Activated CD4-positive, alpha-beta T cell treated with anti-CD3 and anti-CD28 coated beads for 36 hours (primary cell): Measurements from ENCODE around the gene CELF5. TPM values are rescaled to one million over a fixed set of nuclear protein-coding genes. Genes with fewer than 3 reads are reported as not detected.
"Not testable (repeated sequence)": the region's sequence is repeated elsewhere in the genome, so short reads cannot be mapped to it uniquely, and the experiment has no call there.

Experiments
- ATAC-seq: fragments of 200-7000 bp; cut with Tn5 transposase; one replicate; pipeline ENCODE4 v1.10.0; 2021; ENCODE audit warnings: mild to moderate bottlenecking, moderate library complexity
- CTCF ChIA-PET: fragments of 350-600 bp; sonication (Branson Sonifier 250); formaldehyde crosslinking; loops from one replicate; lab custom pipeline; 2021; ENCODE audit warnings: antibody characterized with exemption; lab: Charles Lee
- POLR2A ChIA-PET: fragments of 350-600 bp; sonication (Branson Sonifier 250); formaldehyde crosslinking; loops from one replicate; lab custom pipeline; 2021; ENCODE audit warnings: antibody characterized with exemption, inconsistent platforms; lab: Charles Lee
- DNase-seq: peaks from one replicate; pipeline ENCODE4 v3.0.0-alpha.2; 2020
- H3K27ac Mint-ChIP-seq: one replicate; pipeline ENCODE4 v1.8.0; 2021; ENCODE audit warnings: mixed read lengths
- H3K27me3 Mint-ChIP-seq: one replicate; pipeline ENCODE4 v1.8.0; 2021; ENCODE audit warnings: mixed read lengths
- H3K36me3 Mint-ChIP-seq: one replicate; pipeline ENCODE4 v1.8.0; 2021; ENCODE audit warnings: low read depth, mixed read lengths
- H3K4me1 Mint-ChIP-seq: one replicate; pipeline ENCODE4 v1.8.0; 2021; ENCODE audit warnings: mixed read lengths
- H3K4me3 Mint-ChIP-seq: one replicate; pipeline ENCODE4 v1.8.0; 2021; ENCODE audit warnings: mild to moderate bottlenecking, moderate library complexity, mixed read lengths
- H3K9me3 Mint-ChIP-seq: one replicate; pipeline ENCODE4 v1.8.0; 2021; ENCODE audit warnings: low read depth, mixed read lengths
- intact Hi-C, 2 experiments: fragments of 100-400 bp; cut with DNase I in 1 of 2; cut with micrococcal nuclease in 1 of 2; formaldehyde crosslinking; loops; one replicate each; pipeline versions ENCODE4 v1.14.2 to v1.15.1; 2022 to 2024; cut with DNase I, micrococcal nuclease
- total RNA-seq, 2 experiments: library from RNA; stranded (reverse); gene quantifications; one replicate each; pipeline ENCODE4 v1.2.3, GENCODE V29; 2021

CELF5 gene
- total RNA-seq, 2 experiments from 2014 or later: 0.18 to 0.21 TPM

- Mint-ChIP-seq H3K27ac (peak within 1 kb of the TSS; percentile 94), H3K36me3 (peaks cover 34% of the 10 kb centered on the region), H3K4me1 (peaks cover 55% of the 10 kb centered on the region), H3K4me3 (peak within 1 kb of the TSS; percentile 83), H3K27me3 (no peaks in the 10 kb centered on the region), H3K9me3 (no peaks in the 10 kb centered on the region)
- DNase-seq: peak; percentile 97
- ChIA-PET CTCF (interaction anchor here (0.6 to 0.7 kb wide), 2 partner anchors 234 to 462 kb away, joined by 3 read pairs; no protein-coding TSS in a partner anchor), POLR2A (no interaction called here)
- peak; percentile 86 for ATAC-seq
- intact Hi-C loops: loop anchor here (1.0 to 5.0 kb wide), 26 partner anchors 25 to 1142 kb away; partner anchors contain the start of genes EEF2 (in 1 of the 2), FZR1 (in 1 of the 2), GNA11 (in 1 of the 2) and HMG20B (in 1 of the 2)
These were observed 38.9 kb upstream of the CELF5 start, which contains the start of gene NCLN for GRCh38 chr19:3185461-3186159. Gene NCLN, plus strand, starts transcription at chr19:3185930. Its CDS starts 101 bp downstream, at chr19:3186031.

GRCh38 chr19:3186160-3186688, 38.2 kb upstream of the CELF5 start:
- ChIA-PET POLR2A (no interaction called here), CTCF (no interaction called here)
- Mint-ChIP-seq H3K4me1 (peaks cover 60% of the 10 kb centered on the region), H3K27ac (peak overlapping the region; percentile 72), H3K9me3 (no peaks in the 10 kb centered on the region), H3K4me3 (peak overlapping the region; percentile 83), H3K27me3 (no peaks in the 10 kb centered on the region), H3K36me3 (peaks cover 30% of the 10 kb centered on the region)
- no peak for ATAC-seq
- DNase-seq: peak; percentile 25
- intact Hi-C loops: loop anchor here (2.0 to 5.0 kb wide), 3 partner anchors 25 to 1141 kb away; no protein-coding TSS in a partner anchor

GRCh38 chr19:3186891-3187661, 37.4 kb upstream of the CELF5 start:
- Mint-ChIP-seq H3K4me3 (peak overlapping the region; percentile 83), H3K9me3 (no peaks in the 10 kb centered on the region), H3K27me3 (no peaks in the 10 kb centered on the region), H3K4me1 (peaks cover 54% of the 10 kb centered on the region), H3K36me3 (peaks cover 25% of the 10 kb centered on the region), H3K27ac (peak overlapping the region; percentile 72)
- ATAC-seq (no peak), DNase-seq (no peak)
- ChIA-PET CTCF (interaction anchor here (0.7 kb wide), 2 partner anchors 386 to 1183 kb away, joined by 3 read pairs; no protein-coding TSS in a partner anchor), POLR2A (no interaction called here)
- intact Hi-C loops: loop anchor here (2.0 to 5.0 kb wide), 3 partner anchors 24 to 1140 kb away; no protein-coding TSS in a partner anchor

- Mint-ChIP-seq H3K4me1 (peaks cover 51% of the 10 kb centered on the region), H3K27ac (no peak overlapping the region), H3K9me3 (no peaks in the 10 kb centered on the region), H3K27me3 (no peaks in the 10 kb centered on the region), H3K36me3 (peaks cover 20% of the 10 kb centered on the region), H3K4me3 (peak overlapping the region; percentile 83)
- intact Hi-C loops: loop anchor here (2.0 to 5.0 kb wide), 3 partner anchors 23 to 1139 kb away; no protein-coding TSS in a partner anchor
- no peak for DNase-seq
- POLR2A ChIA-PET: no interaction called here
- ATAC-seq: no peak
- CTCF ChIA-PET: interaction anchor here (0.6 to 1.4 kb wide), 4 partner anchors 12 to 315 kb away, joined by 3 to 5 read pairs (median 3); no protein-coding TSS in a partner anchor
These were observed 36.6 kb upstream of the CELF5 start for GRCh38 chr19:3187662-3188511.

GRCh38 chr19:3188627-3189596, 35.5 kb upstream of the CELF5 start:
- Mint-ChIP-seq H3K27ac (no peak overlapping the region), H3K27me3 (no peaks in the 10 kb centered on the region)

GRCh38 chr19:3189702-3190469, 34.6 kb upstream of the CELF5 start:
- intact Hi-C loops: loop anchor here (5.0 kb wide), 2 partner anchors 238 to 1137 kb away; no protein-coding TSS in a partner anchor
- H3K36me3 Mint-ChIP-seq: peaks cover 28% of the 10 kb centered on the region
- ChIA-PET CTCF (interaction anchor here (1.4 kb wide), 1 partner anchor 239 kb away, joined by 5 read pairs; no protein-coding TSS in a partner anchor), POLR2A (no interaction called here)
- no peak for ATAC-seq
- H3K4me1 Mint-ChIP-seq: peaks cover 35% of the 10 kb centered on the region
- no peaks in the 10 kb centered on the region for H3K9me3 Mint-ChIP-seq
- H3K4me3 Mint-ChIP-seq: no peak overlapping the region
- no peaks in the 10 kb centered on the region for H3K27me3 Mint-ChIP-seq
- no peak for DNase-seq
- no peak overlapping the region for H3K27ac Mint-ChIP-seq

More at GRCh38 chr19:3188627-3189596, 35.5 kb upstream of the CELF5 start:
- DNase-seq (no peak), ATAC-seq (no peak)
- Mint-ChIP-seq H3K36me3 (peaks cover 22% of the 10 kb centered on the region), H3K4me3 (peak overlapping the region; percentile 83), H3K9me3 (no peaks in the 10 kb centered on the region), H3K4me1 (peaks cover 45% of the 10 kb centered on the region)
- ChIA-PET CTCF (interaction anchor here (0.6 to 1.4 kb wide), 3 partner anchors 226 to 314 kb away, joined by 3 to 5 read pairs (median 3); no protein-coding TSS in a partner anchor), POLR2A (interaction anchor here (0.6 kb wide), 1 partner anchor 10 kb away, joined by 3 read pairs; no protein-coding TSS in a partner anchor)
- intact Hi-C loops: loop anchor here (5.0 kb wide), 2 partner anchors 237 to 1138 kb away; no protein-coding TSS in a partner anchor

- no peaks in the 10 kb centered on the region for H3K9me3 Mint-ChIP-seq
- no peak for ATAC-seq
- DNase-seq: no peak
- CTCF ChIA-PET: no interaction called here
- intact Hi-C loops: no loop called here
- no peak overlapping the region for H3K27ac Mint-ChIP-seq
- no peaks in the 10 kb centered on the region for H3K27me3 Mint-ChIP-seq
- peaks cover 28% of the 10 kb centered on the region for H3K36me3 Mint-ChIP-seq
- peaks cover 32% of the 10 kb centered on the region for H3K4me1 Mint-ChIP-seq
- POLR2A ChIA-PET: no interaction called here
- H3K4me3 Mint-ChIP-seq: no peak overlapping the region
These were observed 34.0 kb upstream of the CELF5 start for GRCh38 chr19:3190470-3190770.

GRCh38 chr19:3190921-3191805, 33.3 kb upstream of the CELF5 start:
- ATAC-seq: no peak
- Mint-ChIP-seq H3K4me3 (no peak overlapping the region), H3K4me1 (peaks cover 32% of the 10 kb centered on the region), H3K36me3 (peaks cover 31% of the 10 kb centered on the region), H3K27me3 (no peaks in the 10 kb centered on the region), H3K27ac (no peak overlapping the region), H3K9me3 (no peaks in the 10 kb centered on the region)
- DNase-seq: no peak
- POLR2A ChIA-PET: no interaction called here
- CTCF ChIA-PET: no interaction called here
- intact Hi-C loops: no loop called here

GRCh38 chr19:3191806-3192104, 32.7 kb upstream of the CELF5 start:
- H3K4me3 Mint-ChIP-seq, H3K27me3 Mint-ChIP-seq, H3K27ac Mint-ChIP-seq, H3K9me3 Mint-ChIP-seq, CTCF ChIA-PET, DNase-seq, intact Hi-C loops, ATAC-seq, POLR2A ChIA-PET: not testable (repeated sequence)
- peaks cover 30% of the 10 kb centered on the region for H3K4me1 Mint-ChIP-seq
- peaks cover 27% of the 10 kb centered on the region for H3K36me3 Mint-ChIP-seq
